Smooth muscle cell of trachea (primary cell): ENCODE measurements around the gene HSPG2. TPM values are rescaled to one million over a fixed set of nuclear protein-coding genes. Genes with fewer than 3 reads are reported as not detected.

ENCODE experiments used
- total RNA-seq: library from RNA; depleted of rRNA; stranded (reverse); fragments of >200 nt; gene quantifications from 2 replicates; pipeline ENCODE4 v1.2.1, GENCODE V29; 2014

HSPG2 gene
- total RNA-seq, result 175 and 345 TPM in 2 replicates

DNA sequence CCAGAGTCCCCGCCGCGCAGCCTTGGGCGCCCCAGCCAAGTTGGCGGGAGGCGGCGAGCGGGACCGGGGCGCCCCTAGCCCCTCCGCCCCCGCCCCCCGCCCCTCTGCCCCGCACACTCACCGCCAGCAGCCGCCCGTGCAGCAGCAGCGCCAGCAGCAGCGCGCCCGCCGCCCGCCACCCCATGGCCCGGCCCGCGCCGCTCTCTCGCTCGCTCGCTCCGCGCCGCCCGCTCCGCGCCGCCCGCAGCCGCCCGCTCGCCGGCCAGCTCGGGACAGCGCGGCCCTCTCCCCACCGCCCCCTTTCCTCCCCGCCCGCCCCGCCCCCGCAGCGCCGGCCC lies at the start of gene HSPG2:
Gene HSPG2, minus strand, starts transcription at position 277 of the 338 bp plus-strand sequence. Its CDS starts 93 bp downstream, at position 184.

DNA sequence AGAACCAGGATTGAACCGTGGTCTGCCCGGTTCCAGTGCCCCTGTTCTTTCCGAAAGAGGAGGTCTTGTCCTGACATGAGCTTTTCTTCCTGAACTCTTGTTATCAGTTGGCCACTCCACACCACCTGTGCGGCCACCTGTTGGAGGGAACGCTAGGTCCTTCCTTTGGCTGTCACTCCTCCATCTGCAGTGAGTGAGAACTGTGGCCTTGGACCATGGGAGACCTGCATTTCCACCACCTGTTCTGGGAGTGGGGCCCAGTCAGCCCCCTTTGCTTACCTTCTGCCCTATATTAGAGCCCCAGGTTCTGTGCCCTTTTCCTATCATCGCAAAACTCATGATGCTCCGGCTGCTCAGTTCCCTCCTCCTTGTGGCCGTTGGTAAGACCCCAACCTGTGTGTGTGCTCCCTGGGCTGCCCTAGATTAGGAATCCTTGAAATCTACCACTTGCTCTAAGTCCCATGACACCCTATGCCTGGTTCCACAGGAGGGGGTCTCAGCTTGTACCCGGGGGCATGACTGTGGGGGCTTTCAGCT lies 39.7 kb upstream of the HSPG2 start, which contains the start of gene CELA3B:
Gene CELA3B, plus strand, starts transcription at position 320 of the 537 bp plus-strand sequence. Its CDS starts 18 bp downstream, at position 338.

DNA sequence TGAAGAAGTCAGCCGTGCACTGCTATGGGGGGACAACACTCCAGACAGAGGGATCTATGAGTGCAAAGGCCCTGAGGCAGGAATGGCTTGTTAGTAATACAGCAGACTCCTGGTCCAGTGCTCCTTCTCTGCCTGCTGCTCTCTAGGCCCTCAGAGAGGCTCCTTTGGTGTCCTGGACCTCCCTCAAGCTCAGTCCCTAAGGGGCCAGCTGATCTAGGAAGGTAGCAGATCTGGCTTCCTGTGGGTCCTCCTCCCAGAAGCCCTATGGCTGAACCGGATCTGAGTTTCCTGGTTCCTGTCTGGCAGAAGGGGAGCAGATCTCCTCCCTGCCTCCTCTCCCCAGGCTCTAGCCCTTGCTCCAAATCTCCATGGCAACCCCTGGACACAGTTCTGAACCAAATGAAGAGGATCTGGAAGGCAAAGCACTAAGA lies 125.2 kb downstream of the HSPG2 start, which contains the start of gene LDLRAD2:
Gene LDLRAD2, plus strand, starts transcription at position 391 of the 431 bp plus-strand sequence. CDS start 187 bp downstream, outside the sequence.

DNA sequence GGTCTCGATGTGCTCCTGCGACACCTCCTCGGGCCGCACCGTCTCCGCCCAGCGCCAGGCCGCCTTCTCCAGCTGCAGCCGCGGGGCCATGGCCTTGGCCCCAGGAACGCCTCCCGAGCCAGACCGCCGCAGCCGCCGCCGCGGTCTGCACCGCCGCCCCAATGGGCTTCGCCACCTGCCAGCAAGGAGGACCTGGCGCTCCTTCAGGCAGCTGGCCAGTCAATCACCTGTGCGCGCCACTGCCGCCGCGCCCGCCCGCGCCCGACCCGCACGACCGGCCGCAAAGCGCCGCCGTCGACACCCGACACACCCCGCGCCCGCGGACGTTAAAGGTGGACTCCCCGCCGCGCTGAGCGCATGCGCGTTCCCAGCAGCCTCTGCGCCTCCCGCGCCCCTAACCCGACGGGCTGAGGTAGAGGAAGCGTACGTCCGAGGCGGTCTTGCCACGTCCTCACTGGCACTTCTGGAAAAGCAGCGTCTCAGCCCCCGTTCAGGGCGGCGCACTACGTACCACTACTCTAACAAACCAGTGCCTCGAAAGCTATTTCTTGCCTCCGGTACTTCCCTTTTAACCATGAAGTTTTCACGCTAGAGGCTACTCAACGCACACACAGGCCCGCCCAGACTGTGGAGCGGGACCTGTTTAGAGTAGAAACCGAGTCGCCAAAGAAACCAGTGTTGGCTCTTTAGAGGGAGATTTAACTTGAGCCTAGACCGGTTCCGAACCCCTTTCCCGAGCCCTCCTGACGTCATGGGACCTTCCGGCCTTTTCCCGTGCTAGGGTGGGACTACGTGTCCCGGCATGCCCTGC lies 154.0 kb downstream of the HSPG2 start, which contains the start of gene USP48:
Gene USP48, minus strand, starts transcription at position 282 of the 811 bp plus-strand sequence. Its CDS starts 192 bp downstream, at position 90.

Other genes starting within 250 kb of the HSPG2 start
- 38.2 and 57.3 TPM in 2 replicates for gene USP48, start 154.2 kb downstream of the HSPG2 start, total RNA-seq
- gene LDLRAD2, start 125.0 kb downstream of the HSPG2 start, total RNA-seq, result 0.29 TPM in 1 of 2 replicates, not detected in the other
- not detected in 2 replicates for gene CELA3B, start 39.7 kb upstream of the HSPG2 start, total RNA-seq
- gene CELA3A, start 64.3 kb upstream of the HSPG2 start, total RNA-seq, result not detected in 2 replicates
- 372 and 518 TPM in 2 replicates for gene CDC42, start 115.4 kb upstream of the HSPG2 start, total RNA-seq
- gene WNT4, start 205.8 kb upstream of the HSPG2 start, total RNA-seq, result not detected in 2 replicates